HepG2 (cell line): Measurements from ENCODE around the gene IL17RC. TPM values are rescaled to one million over a fixed set of nuclear protein-coding genes. Genes with fewer than 3 reads are reported as not detected.
A peak's percentile ranks its signal among the peaks of the same experiment; 100 is the strongest.

Source experiments
- E2F5 ChIP-seq: sonication (generic); formaldehyde crosslinking; conservative IDR thresholded peaks from 2 replicates; pipeline ENCODE4 v1.4.0; 2020; ENCODE audit warnings: missing genetic modification reagents
- ESRRA ChIP-seq: sonication (generic); formaldehyde crosslinking; IDR thresholded peaks from 2 replicates; pipeline ENCODE4 v1.5.1; 2020; ENCODE audit warnings: mild to moderate bottlenecking, low read depth, missing genetic modification reagents
- FOXO4 ChIP-seq: sonication (generic); formaldehyde crosslinking; conservative IDR thresholded peaks from 2 replicates; pipeline ENCODE4 v1.8.1; 2023; ENCODE audit warnings: missing genetic modification reagents
- GTF2F1 ChIP-seq: fragments of 150-350 bp; IDR thresholded peaks from 2 replicates; pipeline ENCODE4 v1.6.1; 2014; ENCODE audit warnings: low read length
- SATB2 ChIP-seq: sonication (generic); formaldehyde crosslinking; IDR thresholded peaks from 2 replicates; pipeline ENCODE4 v1.5.0; 2020; ENCODE audit warnings: missing genetic modification reagents
- SUZ12 ChIP-seq: fragments of 150-350 bp; IDR thresholded peaks from 2 replicates; pipeline ENCODE4 v1.6.1; 2014; ENCODE audit warnings: low read depth, low read length
- ZBTB7B ChIP-seq: sonication (generic); formaldehyde crosslinking; IDR thresholded peaks from 2 replicates; pipeline ENCODE4 v1.4.0; 2020; ENCODE audit warnings: missing genetic modification reagents
- ZFP90 ChIP-seq: sonication (generic); formaldehyde crosslinking; IDR thresholded peaks from 2 replicates; pipeline ENCODE4 v1.8.0; 2022; ENCODE audit warnings: missing genetic modification reagents, mild to moderate bottlenecking, inconsistent platforms, borderline replicate concordance
- ZFY ChIP-seq: sonication (generic); formaldehyde crosslinking; IDR thresholded peaks from 2 replicates; pipeline ENCODE4 v1.4.0; 2020; ENCODE audit warnings: missing genetic modification reagents
- ZMAT5 ChIP-seq: sonication (generic); formaldehyde crosslinking; IDR thresholded peaks from 2 replicates; pipeline ENCODE4 v1.5.0; 2020; ENCODE audit warnings: mild to moderate bottlenecking, low read depth, missing genetic modification reagents, borderline replicate concordance
- ZNF407 ChIP-seq: sonication (generic); formaldehyde crosslinking; IDR thresholded peaks from one replicate; pipeline ENCODE4 v1.5.1; 2020; ENCODE audit warnings: mild to moderate bottlenecking, missing genetic modification reagents; ENCODE audit errors: not compliant biosample characterization
- ZNF501 ChIP-seq: sonication (generic); formaldehyde crosslinking; IDR thresholded peaks from 2 replicates; pipeline ENCODE4 v1.5.1; 2020; ENCODE audit warnings: mild to moderate bottlenecking, moderate library complexity, missing genetic modification reagents
- ZNF614 ChIP-seq: IDR thresholded peaks from 2 replicates; pipeline ENCODE4 v1.6.1; 2018; ENCODE audit warnings: missing biosample characterization, missing genetic modification reagents, inconsistent platforms, borderline replicate concordance
- ZNF619 ChIP-seq: sonication (generic); formaldehyde crosslinking; IDR thresholded peaks from 2 replicates; pipeline ENCODE4 v1.4.0; 2020; ENCODE audit warnings: mild to moderate bottlenecking, missing genetic modification reagents
- polyA plus RNA-seq, 8 experiments: library from polyadenylated mRNA; depleted of rRNA in 3 of 8; stranded (reverse) in 7 of 8; unstranded in 1 of 8; fragments of >200 nt; fragmentation: Illumina TruSeq in 4 of 8; extraction: Trizol in 4 of 8; gene quantifications; 2 replicates each; pipeline versions ENCODE4 v1.2.1 to v1.2.3, GENCODE V29; 2011 to 2016; ENCODE audit warnings: low read depth in 4 of 8, missing spikeins in 1 of 8, mixed read lengths in 1 of 8; ENCODE audit not compliant: insufficient read depth in 1 of 8
- total RNA-seq, 5 experiments: library from RNA; depleted of rRNA; stranded (reverse); fragments of >200 nt; fragmentation: Illumina TruSeq; extraction: Trizol; gene quantifications; 2 replicates each; pipeline ENCODE4 v1.2.3, GENCODE V29; 2016; ENCODE audit warnings: low read depth in 1 of 5

Gene IL17RC
- total and polyA plus RNA-seq, 2 of the 13 experiments (the other 11 are each of a cell fraction or from before 2014, with no cell fraction given): 20.7 to 24.0 TPM

- TF ChIP-seq ZBTB7B (no peak), E2F5 (CRISPR knock-in tag) (0 out of 2 replicates have a peak, but pooled peaks have one; percentile 55), ESRRA (CRISPR knock-in tag) (peak; percentile 48; the same call in 1 of the 2 replicates), ZMAT5 (CRISPR knock-in tag) (no peak), ZNF407 (CRISPR knock-in tag) (no peak), SUZ12 (no peak), ZFY (CRISPR knock-in tag) (peak; percentile 64), GTF2F1 (no peak), SATB2 (CRISPR knock-in tag) (peak; percentile 72; the same call in 1 of the 2 replicates), ZNF619 (0 out of 2 replicates have a peak, but pooled peaks have one; percentile 17), ZNF501 (no peak; the same call in 1 of the 2 replicates), ZFP90 (peak; percentile 38), ZNF614 (CRISPR knock-in tag) (peak; percentile 31; the same call in 1 of the 2 replicates), FOXO4 (CRISPR knock-in tag) (no peak)
Measured at GRCh38 chr3:9933561-9934234, 16.8 kb downstream of the IL17RC start, which contains the start of gene CRELD1 (continued).
